ENCODE measurements around the gene SLC26A3. TPM values are rescaled to one million over a fixed set of nuclear protein-coding genes. Genes with fewer than 3 reads are reported as not detected.

Gene SLC26A3
- total and polyA plus RNA-seq, 4 donors: under 0.01 to 0.49 (median 0.14) TPM

GRCh38 chr7:107785170-107785569 is 17.9 kb downstream of the SLC26A3 start:
- 85% methylated on average over 2 of the region's 2 CpGs for WGBS
- H3K4me3 ChIP-seq (ENCODE audit: low read depth in 1 of 3, low read length in 3 of 3): no peak overlapping the region
- H3K36me3 ChIP-seq (ENCODE audit: control insufficient read depth in 4 of 4, insufficient read depth in 3 of 4, low read depth in 1 of 4, low read length in 3 of 4): no peaks in the 10 kb centered on the region
- no peaks in the 10 kb centered on the region for H3K9me3 ChIP-seq (ENCODE audit: control insufficient read depth in 4 of 4, low read length in 3 of 4)
- no peak for DNase-seq (ENCODE audit: low spot score)
- no peak overlapping the region for H3K27ac ChIP-seq (ENCODE audit: low read depth in 1 of 2, low read length in 2 of 2)
- TF ChIP-seq, protein P1, sequence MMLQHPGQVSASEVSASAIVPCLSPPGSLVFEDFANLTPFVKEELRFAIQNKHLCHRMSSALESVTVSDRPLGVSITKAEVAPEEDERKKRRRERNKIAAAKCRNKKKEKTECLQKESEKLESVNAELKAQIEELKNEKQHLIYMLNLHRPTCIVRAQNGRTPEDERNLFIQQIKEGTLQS (IDR thresholded peaks at IDR 0.05): no peak
- no peak for TF ChIP-seq HNF4A (conservative IDR thresholded peaks at IDR 0.05)
- no peak overlapping the region for H3K9ac ChIP-seq (ENCODE audit: low read depth in 1 of 2, low read length in 2 of 2)
- H3K4me1 ChIP-seq (ENCODE audit: control insufficient read depth in 4 of 4, insufficient read depth in 4 of 4, low read length in 3 of 4): peaks cover 0 to under 1% (median under 1%) of the 10 kb centered on the region in 4 donors
- no peaks in the 10 kb centered on the region for H3K27me3 ChIP-seq (ENCODE audit: control insufficient read depth in 4 of 4, insufficient read depth in 4 of 4, low read length in 3 of 4)

GRCh38 chr7:107783648-107784047 is 19.4 kb downstream of the SLC26A3 start:
- H3K9ac ChIP-seq (ENCODE audit: low read depth in 1 of 2, low read length in 2 of 2): no peak overlapping the region
- no peaks in the 10 kb centered on the region for H3K27me3 ChIP-seq (ENCODE audit: control insufficient read depth in 4 of 4, insufficient read depth in 4 of 4, low read length in 3 of 4)
- H3K27ac ChIP-seq (ENCODE audit: low read depth in 1 of 2, low read length in 2 of 2): no peak overlapping the region
- H3K4me1 ChIP-seq (ENCODE audit: control insufficient read depth in 4 of 4, insufficient read depth in 4 of 4, low read length in 3 of 4): peaks cover 1 to 12% (median 8%) of the 10 kb centered on the region in 4 donors
- TF ChIP-seq SP1 (IDR thresholded peaks at IDR 0.05) (no peak), MAX (IDR thresholded peaks at IDR 0.05) (no peak), TAF1 (conservative IDR thresholded peaks at IDR 0.05) (no peak), HNF4A (conservative IDR thresholded peaks at IDR 0.05) (no peak), RAD21 (IDR thresholded peaks at IDR 0.05) (no peak), REST (IDR thresholded peaks at IDR 0.05) (no peak), JUND (IDR thresholded peaks at IDR 0.05) (no peak), NR2F2 (IDR thresholded peaks at IDR 0.05) (no peak), HNF4G (IDR thresholded peaks at IDR 0.05) (no peak), GABPA (IDR thresholded peaks at IDR 0.05 in 1 of 2, conservative IDR thresholded peaks at IDR 0.05 in 1 of 2) (no peak), ZBTB33 (IDR thresholded peaks at IDR 0.05) (no peak), FOXA2 (IDR thresholded peaks at IDR 0.05) (no peak), FOXA1 (IDR thresholded peaks at IDR 0.05) (no peak), EGR1 (IDR thresholded peaks at IDR 0.05; ENCODE audit: low read depth in 2 of 2) (no peak), YY1 (IDR thresholded peaks at IDR 0.05) (no peak), RXRA (IDR thresholded peaks at IDR 0.05) (no peak)
- TF ChIP-seq, protein P2, sequence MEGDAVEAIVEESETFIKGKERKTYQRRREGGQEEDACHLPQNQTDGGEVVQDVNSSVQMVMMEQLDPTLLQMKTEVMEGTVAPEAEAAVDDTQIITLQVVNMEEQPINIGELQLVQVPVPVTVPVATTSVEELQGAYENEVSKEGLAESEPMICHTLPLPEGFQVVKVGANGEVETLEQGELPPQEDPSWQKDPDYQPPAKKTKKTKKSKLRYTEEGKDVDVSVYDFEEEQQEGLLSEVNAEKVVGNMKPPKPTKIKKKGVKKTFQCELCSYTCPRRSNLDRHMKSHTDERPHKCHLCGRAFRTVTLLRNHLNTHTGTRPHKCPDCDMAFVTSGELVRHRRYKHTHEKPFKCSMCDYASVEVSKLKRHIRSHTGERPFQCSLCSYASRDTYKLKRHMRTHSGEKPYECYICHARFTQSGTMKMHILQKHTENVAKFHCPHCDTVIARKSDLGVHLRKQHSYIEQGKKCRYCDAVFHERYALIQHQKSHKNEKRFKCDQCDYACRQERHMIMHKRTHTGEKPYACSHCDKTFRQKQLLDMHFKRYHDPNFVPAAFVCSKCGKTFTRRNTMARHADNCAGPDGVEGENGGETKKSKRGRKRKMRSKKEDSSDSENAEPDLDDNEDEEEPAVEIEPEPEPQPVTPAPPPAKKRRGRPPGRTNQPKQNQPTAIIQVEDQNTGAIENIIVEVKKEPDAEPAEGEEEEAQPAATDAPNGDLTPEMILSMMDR (IDR thresholded peaks at IDR 0.05; ENCODE audit: low read depth, low read length, missing input control): no peak
- TF ChIP-seq, protein P1 (IDR thresholded peaks at IDR 0.05): no peak
- WGBS: 94% methylated on average over 1 of the region's 1 CpG
- H3K4me3 ChIP-seq (ENCODE audit: low read depth in 1 of 3, low read length in 3 of 3): no peak overlapping the region
- no peaks in the 10 kb centered on the region for H3K9me3 ChIP-seq (ENCODE audit: control insufficient read depth in 4 of 4, low read length in 3 of 4)
- no peak for DNase-seq (ENCODE audit: low spot score)
- no peaks in the 10 kb centered on the region for H3K36me3 ChIP-seq (ENCODE audit: control insufficient read depth in 4 of 4, insufficient read depth in 3 of 4, low read depth in 1 of 4, low read length in 3 of 4)
